ENCODE results near the gene PLEKHH2.
"Not testable (repeated sequence)": the region's sequence is repeated elsewhere in the genome, so short reads cannot be mapped to it uniquely, and the experiment has no call there.

The PLEKHH2 gene

DNA sequence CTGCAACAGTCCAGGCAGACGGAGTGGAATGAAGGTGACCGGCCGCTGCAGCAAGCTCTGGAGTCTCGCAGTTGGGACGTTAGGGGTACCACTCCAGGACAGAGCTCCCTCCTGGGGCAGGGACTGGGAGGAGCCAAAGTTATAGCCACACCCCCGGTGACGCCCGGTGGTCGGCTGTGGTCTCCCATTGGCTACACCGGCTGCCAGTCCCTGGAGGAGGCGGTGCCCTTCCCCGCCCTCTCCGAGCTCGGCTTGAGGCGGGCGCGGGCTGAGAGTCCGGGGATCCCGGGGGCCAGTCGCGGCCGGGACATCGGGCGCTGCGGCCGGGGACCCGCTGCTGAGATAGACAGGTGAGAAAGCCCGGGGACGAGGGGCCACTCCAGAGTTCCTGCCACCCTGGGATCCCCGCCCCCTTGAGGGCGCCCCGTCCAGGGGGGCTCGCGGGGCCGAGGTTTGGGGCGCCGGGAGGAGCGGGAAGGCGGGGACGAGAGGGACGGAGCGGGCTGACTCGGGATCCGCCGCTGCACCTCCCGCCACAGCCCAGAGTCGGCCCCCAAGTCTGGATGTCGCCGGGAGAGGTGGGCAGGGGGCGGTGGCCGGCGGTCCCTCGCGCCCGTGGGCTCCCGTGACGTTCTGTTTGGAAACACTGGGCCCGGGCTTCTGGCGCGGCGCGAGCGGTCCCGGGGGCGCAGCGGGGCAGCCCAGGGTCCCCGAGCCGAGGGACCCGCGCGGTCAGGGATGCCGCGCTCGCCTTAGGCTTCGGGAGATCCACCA is at the start of gene PLEKHH2:
PLEKHH2 (plus strand) TSS at position 231 of the 774 bp plus-strand sequence. CDS start 7,414 bp downstream, outside the sequence.
- in situ Hi-C loops (cut with MboI; ENCODE audit: low sequenced_read_pairs) = no loop called here

DNA sequence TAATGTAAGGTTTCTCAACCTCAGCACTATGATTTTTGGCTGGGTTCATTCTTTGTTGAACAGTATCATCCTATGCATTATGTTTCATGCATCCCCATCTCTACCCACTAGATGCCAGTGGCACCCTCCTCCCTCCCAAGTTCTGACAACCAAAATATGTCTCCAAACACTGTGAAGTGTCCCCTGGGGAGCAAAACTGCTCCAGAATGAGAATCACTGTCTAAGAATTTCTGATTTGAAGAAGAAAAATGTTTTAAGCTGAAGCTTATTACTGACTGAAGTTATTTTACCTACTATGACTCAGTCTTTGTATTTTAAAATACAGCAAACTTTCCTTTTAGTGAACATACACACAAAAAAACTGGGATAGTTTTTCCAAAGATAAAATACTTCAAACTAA is 44.6 kb upstream of the PLEKHH2 start:
- in situ Hi-C loops (cut with MboI; ENCODE audit: low sequenced_read_pairs) = no loop called here

- in situ Hi-C loops (cut with MboI; ENCODE audit: low sequenced_read_pairs) = no loop called here
These were observed 43.8 kb upstream of the PLEKHH2 start for GRCh38 chr2:43593254-43593653.

DNA sequence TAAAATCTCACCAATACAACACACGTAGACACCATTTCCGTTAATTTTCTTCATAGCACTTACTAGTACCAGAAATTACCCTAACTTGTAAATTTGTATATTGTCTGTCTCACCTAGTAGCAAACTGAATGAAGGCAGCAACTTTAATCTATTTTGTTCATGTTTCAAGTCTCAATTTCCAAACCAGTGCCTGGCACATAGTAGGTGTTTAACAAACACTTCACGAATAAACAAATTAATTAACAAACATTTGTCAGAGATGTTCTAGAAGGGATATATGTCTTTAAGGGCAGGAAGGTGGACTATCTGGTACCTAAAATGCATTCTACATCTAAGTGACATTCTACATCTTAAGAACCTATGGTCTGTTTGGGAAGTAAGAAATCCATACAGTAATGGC is 42.2 kb upstream of the PLEKHH2 start:
- in situ Hi-C loops (cut with MboI; ENCODE audit: low sequenced_read_pairs) = no loop called here

DNA sequence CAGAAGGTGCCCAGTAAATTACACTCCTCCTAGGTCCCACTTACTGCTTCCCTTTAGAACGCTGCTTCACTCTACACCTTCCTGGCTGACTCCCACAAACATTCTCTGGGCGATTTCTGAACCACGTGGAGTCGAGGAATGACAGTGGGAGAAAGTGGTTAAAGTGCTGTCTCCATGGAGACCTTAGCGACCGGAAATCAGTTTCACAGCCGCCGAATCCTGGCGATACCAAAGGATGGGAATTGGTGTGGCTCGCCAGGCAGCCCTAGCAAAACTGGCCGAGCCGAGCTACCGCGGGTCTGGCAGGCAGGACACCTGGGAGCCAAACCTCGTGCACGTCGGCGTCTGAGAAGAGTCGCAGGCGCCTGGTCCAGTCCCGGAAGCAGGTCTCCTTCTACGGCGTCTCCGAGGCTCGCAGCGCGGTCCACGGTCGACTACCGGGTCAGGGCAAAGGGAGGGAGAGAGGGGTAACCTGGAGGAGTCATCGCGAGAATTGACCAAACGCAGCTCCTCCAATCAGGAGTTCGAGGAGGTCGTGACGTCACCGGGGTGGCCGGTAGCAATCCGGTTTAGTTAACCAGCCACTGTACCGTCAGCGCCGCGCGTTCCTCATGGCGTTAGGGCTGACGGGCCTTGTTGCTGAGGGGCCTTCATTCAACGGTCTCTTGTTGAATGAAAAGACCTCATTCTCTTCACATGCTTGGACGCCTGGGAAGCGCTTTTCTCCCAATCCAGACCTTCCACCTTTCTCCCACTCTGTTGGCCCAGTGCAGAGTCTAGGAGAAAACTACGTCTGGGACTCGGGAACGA is 41.3 kb upstream of the PLEKHH2 start, which contains the start of gene THADA:
THADA (minus strand) TSS at position 436 of the 810 bp plus-strand sequence. CDS start 3,646 bp downstream, outside the sequence.
- in situ Hi-C loops (cut with MboI; ENCODE audit: low sequenced_read_pairs) = no loop called here

GRCh38 chr2:43600596-43600995 is 36.5 kb upstream of the PLEKHH2 start:
- in situ Hi-C loops (cut with MboI; ENCODE audit: low sequenced_read_pairs) = not testable (repeated sequence)

DNA sequence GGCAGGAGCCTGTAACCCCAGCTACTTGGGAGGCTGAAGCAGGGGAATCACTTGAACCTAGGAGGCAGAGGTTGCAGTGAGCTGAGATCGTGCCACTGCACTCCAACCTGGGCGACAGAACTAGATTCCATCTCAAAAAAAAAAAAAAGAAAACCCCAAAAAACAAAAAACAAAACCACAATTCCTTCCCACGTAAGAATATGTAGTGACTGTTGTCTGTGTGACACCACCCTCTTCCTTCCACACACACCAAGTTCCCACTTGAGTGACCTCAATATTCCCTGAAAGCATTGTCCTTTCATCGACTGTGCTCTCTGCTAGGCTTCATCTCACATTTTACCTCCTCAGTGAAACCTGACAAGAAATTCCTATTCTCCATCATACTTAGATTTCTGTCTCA is 32.4 kb upstream of the PLEKHH2 start:
- in situ Hi-C loops (cut with MboI; ENCODE audit: low sequenced_read_pairs) = no loop called here

DNA sequence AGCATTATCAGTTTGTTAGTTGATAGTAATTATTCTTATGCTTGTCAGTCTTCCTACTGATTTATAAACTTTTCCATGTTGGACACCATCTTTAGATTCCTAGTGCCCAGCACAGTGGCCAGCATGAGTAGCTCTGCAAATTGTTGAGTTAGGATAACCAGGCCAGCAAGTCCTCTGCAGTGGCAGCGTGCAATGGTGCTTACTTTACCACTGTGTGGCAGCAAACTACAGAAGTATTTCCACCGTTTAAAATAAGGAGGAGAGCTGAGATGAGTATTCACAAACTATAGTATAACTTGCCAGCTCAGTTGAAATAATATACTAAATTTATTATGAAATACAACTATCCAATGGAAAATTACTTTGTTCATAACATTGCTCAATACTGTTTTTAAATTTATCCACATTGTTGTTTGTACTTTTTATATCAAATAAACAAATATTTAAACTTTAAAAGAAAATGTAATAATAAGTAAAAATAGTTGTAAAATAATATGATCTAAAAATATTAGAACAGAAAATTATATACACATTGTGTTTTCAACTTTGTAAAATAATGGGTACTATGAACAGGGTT is 31.9 kb upstream of the PLEKHH2 start:
- in situ Hi-C loops (cut with MboI; ENCODE audit: low sequenced_read_pairs) = no loop called here

GRCh38 chr2:43605851-43606250 is 31.2 kb upstream of the PLEKHH2 start:
- in situ Hi-C loops (cut with MboI; ENCODE audit: low sequenced_read_pairs) = no loop called here

DNA sequence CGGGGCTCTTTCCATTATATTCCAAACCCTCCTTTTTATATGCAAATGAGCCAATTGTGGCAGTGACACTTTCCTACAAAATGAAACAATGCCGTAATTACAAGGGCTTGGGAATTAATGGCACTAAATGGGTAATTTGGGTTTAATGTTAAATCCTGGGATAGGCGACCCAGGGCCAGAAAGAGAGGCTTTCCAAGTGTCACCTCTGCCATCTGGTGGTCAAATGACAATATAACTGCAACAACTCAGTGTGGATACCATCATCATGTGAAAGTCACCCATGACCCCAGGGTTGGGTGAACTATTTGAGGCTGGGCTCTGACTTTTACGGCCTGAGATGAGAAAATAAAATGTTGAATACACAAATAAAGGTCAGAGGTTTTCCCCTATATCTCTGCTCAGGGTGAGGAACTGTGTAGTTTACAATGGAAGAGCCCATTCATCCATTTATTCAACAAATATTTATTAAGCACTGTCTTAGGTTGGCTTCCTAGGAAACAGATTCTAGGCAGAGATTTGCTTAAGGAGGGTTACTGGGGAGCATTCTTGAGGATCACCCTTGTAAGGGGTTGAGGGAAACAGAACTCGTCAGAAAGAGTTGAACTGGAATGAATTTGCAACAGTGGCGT is 27.7 kb upstream of the PLEKHH2 start:
- in situ Hi-C loops (cut with MboI; ENCODE audit: low sequenced_read_pairs) = no loop called here

DNA sequence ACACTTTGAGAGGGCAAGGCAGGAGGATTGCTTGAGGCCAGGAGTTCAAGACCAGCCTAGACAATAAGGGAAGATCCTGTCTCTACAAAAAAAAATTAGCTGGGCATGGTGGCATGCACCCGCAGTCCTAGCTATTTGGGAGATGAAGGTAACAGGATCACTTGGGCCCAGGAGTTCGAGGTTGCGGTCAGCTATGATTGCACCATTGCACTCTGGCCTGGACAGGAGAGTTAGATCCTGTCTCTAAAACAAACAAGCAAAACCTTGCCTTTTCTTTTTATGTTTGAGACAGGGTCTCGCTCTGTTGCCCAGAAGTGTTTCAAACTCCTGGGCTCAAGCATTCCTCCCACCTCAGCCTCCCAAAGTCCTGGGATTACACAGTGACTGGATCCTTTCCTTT is 26.7 kb upstream of the PLEKHH2 start:
- in situ Hi-C loops (cut with MboI; ENCODE audit: low sequenced_read_pairs) = no loop called here

- in situ Hi-C loops (cut with MboI; ENCODE audit: low sequenced_read_pairs) = no loop called here
These were observed 24.8 kb upstream of the PLEKHH2 start for GRCh38 chr2:43611987-43612894.

DNA sequence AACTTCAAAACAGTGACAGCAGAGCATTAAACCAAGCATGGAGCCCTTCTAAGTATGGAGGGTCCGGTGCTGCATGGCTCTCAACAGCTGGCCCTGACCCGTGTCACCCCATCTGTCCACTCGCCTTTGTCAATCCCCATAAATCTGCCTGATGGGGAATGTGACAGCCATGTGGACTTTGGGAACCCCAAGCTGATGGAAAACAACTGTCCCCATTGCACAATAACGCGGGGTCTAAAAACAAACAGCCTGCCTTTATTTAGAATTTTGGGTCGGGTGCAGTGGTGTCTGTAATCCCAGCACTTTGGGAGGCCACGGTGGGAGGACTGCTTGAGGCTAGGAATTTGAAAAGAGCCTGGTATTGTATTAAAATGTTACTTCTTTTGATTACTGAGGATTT is 24.1 kb upstream of the PLEKHH2 start:
- in situ Hi-C loops (cut with MboI; ENCODE audit: low sequenced_read_pairs) = no loop called here

- in situ Hi-C loops (cut with MboI; ENCODE audit: low sequenced_read_pairs) = no loop called here
These were observed 19.9 kb upstream of the PLEKHH2 start for GRCh38 chr2:43616967-43617680.

- in situ Hi-C loops (cut with MboI; ENCODE audit: low sequenced_read_pairs) = no loop called here
These were observed 17.5 kb upstream of the PLEKHH2 start for GRCh38 chr2:43619511-43619910.

- in situ Hi-C loops (cut with MboI; ENCODE audit: low sequenced_read_pairs) = no loop called here
These were observed 14.1 kb upstream of the PLEKHH2 start for GRCh38 chr2:43622931-43623451.

GRCh38 chr2:43631618-43632317 is 5.3 kb upstream of the PLEKHH2 start:
- in situ Hi-C loops (cut with MboI; ENCODE audit: low sequenced_read_pairs) = no loop called here

GRCh38 chr2:43634604-43635306 is 2.3 kb upstream of the PLEKHH2 start:
- in situ Hi-C loops (cut with MboI; ENCODE audit: low sequenced_read_pairs) = no loop called here
